Stimulated activated naive CD4-positive, alpha-beta T cell (primary cell): ENCODE data around the gene HK1.
"Not testable (repeated sequence)": the region's sequence is repeated elsewhere in the genome, so short reads cannot be mapped to it uniquely, and the experiment has no call there.

ENCODE experiments used
- DNase-seq, 6 experiments: peaks; one replicate each; lab custom pipeline; 2025; lab: John Stamatoyannopoulos, UW

Gene HK1

GRCh38 chr10:69278446-69278963, at the start of gene HK1:
HK1 (plus strand) TSS chr10:69278496.
- no peak for DNase-seq

DNA sequence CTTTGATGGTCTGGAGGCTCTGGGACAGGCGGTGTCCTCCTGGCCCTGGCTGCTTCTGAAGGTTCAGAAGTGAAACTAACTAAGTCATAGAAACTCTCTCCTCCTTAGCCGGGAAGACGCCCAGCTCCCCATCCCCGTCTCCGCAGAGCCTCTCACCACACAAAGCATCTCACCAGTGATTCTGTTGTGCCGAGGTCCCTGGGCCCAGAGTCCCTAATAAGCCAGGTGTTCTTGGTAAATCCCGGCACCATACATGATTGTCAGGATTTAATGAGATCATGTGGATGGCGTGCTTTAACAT, 48.7 kb upstream of the HK1 start:
- no peak for DNase-seq

DNA sequence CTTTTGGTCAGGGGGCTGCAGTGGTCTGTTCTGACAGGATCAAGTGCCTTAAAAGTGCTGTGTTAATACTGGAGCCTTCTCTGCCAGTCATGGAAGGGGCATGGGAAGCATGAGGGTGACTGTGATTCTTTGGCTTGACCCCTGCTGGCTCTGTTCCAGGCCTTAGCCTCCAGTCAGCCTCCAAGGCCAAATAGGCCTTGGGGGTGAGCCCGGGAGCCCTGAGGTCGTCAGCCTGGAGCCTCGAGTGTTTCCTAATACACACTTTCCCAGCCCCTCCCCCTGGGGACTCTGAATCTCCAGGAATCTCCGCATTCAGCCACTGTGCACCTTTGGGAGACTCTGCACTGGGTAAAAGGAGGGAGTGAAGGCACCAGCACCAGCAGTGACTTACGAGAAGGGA, 48.2 kb upstream of the HK1 start:
- no peak for DNase-seq

- no peak for DNase-seq
Measured at GRCh38 chr10:69232252-69232651, 46.0 kb upstream of the HK1 start.

- peak; percentile 24 to 68 (median 43) for DNase-seq
Measured at GRCh38 chr10:69232736-69233480, 45.4 kb upstream of the HK1 start.

DNA sequence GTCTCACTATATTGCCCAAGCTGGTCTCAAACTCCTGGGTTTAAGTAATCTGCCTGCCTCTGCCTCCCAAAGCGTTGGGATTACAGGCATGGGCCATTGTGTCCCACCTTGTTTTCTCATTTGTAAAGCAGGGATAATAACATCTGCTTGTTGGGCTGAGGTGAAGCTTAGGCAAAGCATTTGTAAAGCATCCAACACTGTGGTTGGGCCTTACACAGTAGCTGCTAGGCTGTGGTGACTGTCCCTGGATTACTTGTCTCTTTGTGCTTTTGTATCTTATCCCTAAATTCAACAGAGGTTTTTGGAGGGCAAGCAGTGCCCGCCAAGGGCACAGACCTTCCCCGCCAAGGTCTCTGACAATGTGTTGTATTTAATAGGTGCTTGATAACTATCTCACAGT, 43.8 kb upstream of the HK1 start:
- no peak for DNase-seq

GRCh38 chr10:69237528-69238159, 40.7 kb upstream of the HK1 start:
- peak; percentile 58 to 89 (median 78) for DNase-seq

DNA sequence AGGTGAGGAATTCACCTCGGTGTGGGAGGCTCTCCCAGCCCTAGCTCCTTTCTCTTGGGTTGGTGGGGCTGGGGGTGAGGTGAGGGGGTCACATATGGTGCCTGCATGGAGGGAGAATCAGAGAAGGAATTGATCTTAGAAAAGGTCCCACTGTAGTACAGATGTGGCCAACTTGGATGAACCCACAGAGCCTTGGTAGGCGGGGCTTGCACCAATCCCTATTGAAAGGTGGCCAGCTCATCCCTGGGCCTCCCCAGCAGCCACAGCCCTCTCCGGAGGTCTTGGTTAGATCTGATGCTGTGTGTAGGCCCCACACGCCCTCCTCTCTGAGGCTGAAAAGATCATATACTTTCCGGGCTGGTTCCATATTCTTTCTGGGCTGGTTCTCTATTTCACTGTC, 39.2 kb upstream of the HK1 start:
- DNase-seq, result no peak

DNA sequence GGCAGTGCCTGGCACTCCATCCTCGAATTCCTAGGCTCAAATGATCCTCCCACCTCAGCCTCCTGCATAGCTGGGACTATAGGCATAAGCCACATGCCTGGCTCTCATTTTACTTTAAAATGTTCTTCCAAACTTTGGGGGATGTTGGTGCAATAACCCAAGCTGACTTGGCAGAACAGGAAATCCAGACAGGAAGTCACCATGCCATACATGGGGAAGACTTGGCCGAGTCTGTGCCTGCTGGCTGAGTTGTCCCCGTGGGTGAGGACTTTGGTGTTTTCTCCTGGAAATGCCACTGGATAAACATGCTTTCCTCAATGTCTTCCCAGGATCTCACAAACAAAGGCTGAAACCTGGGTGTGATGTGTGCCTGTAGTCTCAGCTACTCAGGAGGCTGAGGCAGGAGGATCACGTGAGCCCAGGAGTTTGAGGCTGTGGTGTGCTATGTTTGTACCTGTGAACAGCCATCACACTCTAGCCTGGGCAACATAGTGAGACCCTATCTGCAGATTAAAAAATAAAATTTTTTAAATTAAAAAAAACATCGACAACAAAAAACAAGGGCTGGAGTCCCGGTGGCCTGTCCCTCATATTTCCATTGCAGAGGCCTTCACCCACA, 38.4 kb upstream of the HK1 start:
- no peak for DNase-seq

GRCh38 chr10:69240455-69240854, 37.8 kb upstream of the HK1 start:
- no peak for DNase-seq

DNA sequence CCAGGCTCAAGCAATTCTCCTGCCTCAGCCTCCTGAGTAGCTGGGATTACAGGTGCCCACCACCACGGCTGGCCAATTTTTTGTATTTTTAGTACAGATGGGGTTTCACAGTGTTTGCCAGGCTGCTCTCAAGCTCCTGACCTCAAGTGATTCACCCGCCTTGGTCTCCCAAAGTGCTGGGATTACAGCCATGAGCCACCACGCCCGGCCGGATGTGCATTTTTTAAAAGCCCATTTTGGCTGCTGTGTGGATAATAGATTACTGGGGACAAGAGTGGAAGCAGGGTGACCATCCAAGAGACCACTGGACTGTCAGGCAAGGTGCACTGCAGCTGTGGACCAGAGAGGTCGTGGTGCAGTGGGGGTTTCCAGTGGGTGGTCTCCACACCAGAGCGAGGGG, 36.7 kb upstream of the HK1 start:
- DNase-seq, result no peak

DNA sequence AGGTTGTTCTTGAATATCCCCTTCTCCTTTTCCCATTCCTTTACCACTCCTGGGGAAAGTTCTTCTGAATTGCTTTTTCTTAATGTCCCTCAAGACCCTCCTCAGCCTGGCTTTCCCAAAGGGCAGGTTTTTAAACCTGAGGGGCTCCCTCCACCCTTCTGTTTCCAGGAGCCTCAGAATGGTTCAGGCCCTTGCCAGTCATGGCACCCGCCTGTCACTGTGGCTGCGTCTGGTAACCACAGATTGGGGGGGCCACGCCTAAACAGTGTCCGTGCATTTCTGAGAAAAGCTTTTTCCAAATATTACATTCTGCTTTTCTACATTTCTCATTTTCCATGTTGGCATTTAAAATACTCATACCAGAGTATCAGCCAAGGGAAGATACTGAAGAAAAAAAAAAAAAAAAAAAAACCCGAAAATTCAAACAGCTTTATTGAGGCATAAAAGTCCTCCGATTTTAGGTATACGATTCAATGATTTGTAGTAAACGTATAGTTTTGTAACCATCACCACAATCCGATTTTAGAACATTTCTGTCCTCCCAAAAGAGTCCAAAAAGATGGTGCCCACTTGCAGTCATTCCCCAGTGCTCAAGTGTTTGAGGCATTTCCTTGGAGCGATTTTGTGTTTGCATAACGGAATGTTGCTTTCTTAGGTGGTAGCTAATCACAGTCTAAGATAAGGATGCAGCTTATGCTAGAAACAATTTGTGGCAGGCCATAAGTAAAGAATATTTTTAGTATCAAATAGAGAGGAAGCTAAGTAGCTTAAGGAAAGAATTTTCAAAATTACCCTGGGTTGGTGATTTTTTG, 36.0 kb upstream of the HK1 start:
- no peak for DNase-seq

DNA sequence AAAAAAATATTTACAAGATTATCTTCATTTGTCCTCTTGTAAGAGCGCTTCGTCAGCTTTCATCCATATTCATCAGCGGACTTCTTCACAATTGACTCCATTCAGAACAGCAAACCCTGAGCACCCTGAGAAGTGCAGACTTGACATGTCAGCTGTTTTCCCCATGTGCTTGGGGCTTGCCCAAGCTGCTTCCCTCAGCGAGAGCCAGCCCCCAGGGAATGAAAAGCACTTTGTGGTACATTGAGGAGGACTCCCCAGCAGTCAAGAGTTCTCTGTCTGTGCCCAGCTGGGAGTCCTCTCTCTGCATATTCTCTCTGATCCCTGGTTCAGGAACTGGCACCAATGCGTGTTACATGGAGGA, 35.5 kb upstream of the HK1 start:
- DNase-seq, result no peak

- DNase-seq, result no peak
Measured at GRCh38 chr10:69243817-69244216, 34.5 kb upstream of the HK1 start.

DNA sequence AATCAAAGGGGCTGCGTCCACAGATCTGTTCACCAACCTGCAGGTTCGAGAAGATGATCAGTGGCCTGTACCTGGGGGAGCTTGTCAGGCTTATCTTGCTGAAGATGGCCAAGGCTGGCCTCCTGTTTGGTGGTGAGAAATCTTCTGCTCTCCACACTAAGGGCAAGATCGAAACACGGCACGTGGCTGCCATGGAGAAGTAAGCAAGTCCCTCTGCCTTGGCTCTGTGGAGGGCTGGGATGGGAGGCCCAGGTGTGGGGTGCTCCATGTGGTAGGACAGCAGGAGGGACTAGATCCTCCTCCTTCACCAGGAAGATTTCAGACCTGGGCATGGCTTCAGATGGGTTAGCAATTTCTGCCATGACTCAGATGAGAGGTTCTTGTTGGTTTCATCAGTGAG, 32.3 kb upstream of the HK1 start:
- no peak for DNase-seq

DNA sequence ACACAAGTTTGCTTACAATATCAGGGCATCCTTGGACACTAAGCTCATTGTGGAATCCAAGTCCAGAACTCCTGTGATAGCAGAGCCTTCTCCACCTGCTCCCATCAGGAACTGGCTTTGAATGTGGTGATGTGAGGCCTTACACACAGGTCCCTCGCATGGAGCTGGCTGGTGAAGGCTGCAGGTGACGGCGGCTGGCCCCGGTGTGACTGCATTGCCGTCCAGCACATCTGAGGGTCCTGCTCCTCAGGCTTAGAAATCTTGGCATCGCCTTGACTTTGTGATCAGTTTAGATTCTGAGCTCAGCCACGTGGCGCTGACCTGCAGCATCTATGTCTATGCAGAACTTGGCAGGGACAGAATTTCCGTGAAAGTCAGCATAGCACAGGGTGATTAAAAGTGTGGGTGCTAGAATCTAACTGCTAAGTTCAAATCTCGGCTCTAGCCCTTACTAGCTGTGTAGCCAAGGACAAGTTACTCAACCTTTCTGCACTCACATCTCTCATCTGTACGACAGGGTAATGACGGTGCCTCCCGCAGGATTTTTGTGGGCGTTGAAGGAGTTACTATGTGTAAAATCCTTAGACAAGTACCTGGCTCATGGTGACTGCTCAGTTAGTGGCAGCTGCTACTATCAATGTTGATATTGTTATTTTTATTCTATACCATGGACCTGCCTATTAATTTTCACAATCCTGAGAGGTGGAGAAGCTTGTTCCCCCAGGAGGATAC, 31.5 kb upstream of the HK1 start:
- no peak for DNase-seq

- no peak for DNase-seq
Measured at GRCh38 chr10:69247313-69247710, 31.0 kb upstream of the HK1 start.

- DNase-seq, result no peak
Measured at GRCh38 chr10:69248117-69248730, 30.1 kb upstream of the HK1 start.

DNA sequence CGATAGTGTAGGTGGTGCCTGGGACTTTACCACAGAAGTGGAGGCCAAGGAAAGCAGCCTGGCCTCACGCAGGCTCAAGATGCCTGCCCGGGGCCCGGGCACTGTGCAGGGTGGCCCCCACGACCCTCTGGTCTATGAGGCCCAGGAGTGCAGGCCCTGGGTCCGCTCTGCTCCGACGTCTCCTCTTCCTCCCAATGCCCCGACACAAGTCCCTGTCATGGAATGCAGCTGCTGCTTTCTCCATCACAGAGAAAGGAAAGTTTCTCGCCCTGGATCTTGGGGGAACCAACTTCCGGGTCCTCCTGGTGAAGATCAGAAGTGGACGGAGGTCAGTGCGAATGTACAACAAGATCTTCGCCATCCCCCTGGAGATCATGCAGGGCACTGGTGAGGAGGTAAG, 28.3 kb upstream of the HK1 start:
- DNase-seq, result no peak

DNA sequence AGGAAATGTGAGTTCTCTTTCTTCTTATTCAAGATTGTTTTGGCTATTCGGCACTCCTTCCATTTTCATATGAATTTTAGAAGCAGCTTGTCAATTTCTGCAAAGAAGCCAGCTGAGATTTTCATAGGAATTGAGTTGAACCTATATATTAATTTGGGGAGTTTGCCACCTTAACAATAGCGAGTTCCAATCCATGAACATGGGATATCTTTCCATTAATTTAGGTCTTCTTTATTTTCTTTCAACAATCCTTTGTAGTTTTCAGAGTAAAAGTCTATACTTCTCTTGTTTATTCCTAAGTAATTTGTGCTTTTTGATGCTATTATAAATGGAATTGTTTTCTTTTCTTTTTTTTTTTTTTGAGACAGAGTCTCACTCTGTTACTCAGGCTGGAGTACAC, 26.9 kb upstream of the HK1 start:
- not testable (repeated sequence) for DNase-seq

DNA sequence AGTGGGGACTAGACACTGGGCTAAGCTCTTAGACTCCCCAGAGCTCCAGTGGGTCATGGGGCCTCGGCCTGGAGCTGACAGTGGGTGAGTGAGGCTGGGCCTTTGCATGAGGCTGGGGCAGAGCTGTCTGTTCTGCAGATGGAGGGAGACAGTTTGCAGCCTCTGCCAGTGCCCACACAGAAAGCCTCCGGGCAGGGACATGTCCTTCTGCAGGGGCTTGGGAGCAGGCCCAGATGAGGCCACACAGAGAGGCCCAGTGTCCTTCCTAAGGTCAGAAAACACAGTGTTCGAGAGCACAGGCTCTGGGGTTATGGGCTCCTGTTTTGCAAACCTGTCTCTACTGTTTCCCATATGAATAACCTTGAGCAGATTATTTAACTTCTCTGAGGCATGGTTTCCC, 25.1 kb upstream of the HK1 start:
- DNase-seq, result no peak

DNA sequence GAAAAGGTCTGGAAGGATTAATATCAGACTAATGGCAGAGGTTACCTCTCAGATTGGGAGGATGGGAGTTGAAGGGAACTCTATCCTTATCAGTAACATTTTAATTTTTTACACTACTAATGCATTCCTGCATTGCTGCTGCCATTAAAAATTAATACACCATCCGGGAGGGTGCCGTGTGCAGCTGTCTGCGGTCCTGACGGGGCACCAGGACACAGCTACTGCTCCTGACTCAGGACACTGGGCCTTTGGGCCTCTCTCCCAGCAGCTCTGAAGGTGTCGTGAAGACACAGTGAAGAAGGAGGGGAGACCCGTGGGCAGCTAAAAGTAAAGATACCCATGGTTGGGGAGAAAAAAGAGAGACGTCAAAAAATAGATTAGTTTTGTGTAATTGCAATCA, 23.4 kb upstream of the HK1 start:
- DNase-seq, result no peak
